GM21576 (cell line): Measurements from ENCODE around the gene ATG10.
"Not testable (repeated sequence)": the region's sequence is repeated elsewhere in the genome, so short reads cannot be mapped to it uniquely, and the experiment has no call there.

ENCODE experiments used
- ATAC-seq: cut with Tn5 transposase; IDR thresholded peaks from one replicate; pipeline ENCODE4 v1.9.1; 2021; ENCODE audit warnings: mild to moderate bottlenecking, moderate library complexity; ENCODE audit not compliant: unreplicated experiment

ATG10 gene

DNA sequence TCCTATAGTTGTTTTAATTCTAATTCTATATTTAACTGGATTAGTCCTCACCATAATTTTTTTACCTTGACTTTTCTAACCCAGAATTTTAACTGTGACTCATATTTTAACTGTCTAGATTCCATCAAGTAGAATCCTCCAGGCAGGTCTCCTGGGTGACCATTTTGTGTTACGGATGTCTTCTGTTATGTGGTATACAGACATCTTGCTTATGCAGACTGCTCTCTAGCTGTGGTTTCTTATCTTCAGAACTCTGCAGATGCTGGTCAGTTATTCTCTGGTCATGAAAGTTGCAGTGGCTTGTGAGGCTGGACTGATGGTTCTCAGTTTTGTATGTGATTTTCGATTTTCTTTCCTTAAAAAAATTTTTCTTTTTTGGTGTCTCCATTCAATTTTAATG lies 139.4 kb downstream of the ATG10 start:
- ATAC-seq, result no peak

DNA sequence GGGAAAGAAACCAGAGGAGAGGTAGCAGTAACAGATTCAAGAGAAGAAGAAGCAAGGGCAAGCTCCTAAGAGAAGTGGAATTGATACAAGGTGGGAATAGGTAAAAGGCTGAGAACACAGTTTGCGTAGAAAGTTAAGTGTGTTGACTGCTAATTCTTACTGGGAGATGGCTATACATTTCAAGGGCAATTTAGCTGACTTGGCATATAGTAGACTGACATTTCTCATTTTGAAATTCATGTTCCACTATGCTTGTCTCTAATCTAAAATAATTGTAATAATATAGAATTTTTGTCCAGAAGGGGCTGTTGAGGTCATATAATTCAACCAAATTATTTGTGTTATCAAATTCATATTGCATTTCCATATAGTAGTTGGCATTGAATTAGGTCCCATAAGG lies 144.0 kb downstream of the ATG10 start:
- ATAC-seq, result no peak

DNA sequence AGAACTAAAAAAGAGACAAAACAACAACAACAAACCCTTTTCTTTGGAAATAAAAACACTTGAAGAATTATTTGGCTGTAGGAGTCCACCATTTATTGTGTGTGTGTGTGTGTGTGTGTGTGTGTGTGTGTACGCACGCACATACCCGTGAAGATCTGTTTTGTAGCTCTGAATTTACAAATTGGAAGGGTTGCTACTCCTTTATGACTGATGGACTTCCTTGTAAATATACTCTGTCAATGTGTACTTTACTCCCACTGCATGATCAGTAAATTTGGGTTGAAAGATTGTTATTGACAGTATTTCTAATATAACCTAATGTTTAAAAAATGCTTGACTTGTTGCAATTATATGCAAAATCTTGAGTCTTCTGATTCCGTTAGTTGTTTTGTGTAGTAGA lies 148.1 kb downstream of the ATG10 start:
- ATAC-seq, result no peak

DNA sequence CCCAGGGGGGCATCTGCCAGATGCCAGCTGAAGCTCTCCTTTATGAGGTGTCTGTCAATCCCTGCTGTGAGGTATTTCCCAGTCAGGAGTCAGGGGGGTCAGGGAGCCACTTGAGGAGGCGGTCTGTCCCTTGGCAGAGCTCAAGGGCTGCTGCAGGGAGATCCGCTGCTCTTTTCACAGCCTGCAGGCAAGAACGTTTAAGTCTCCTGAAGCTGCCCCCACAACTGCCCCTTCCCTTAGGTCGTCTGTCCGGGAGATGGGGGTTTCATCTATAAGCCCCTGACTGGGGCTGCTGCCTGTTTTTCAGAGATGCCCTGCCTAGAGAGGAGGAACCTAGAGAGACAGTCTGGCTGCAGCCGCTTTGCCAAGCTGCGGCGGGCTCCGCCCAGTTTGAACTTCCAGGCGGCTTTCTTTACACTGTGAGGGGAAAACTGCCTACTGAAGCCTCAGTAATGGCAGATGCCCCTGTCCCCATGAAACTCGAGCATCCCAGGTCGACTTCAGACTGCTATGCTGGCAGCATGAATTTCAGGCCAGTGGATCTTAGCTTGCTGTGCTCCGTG lies 158.0 kb downstream of the ATG10 start:
- no peak for ATAC-seq

DNA sequence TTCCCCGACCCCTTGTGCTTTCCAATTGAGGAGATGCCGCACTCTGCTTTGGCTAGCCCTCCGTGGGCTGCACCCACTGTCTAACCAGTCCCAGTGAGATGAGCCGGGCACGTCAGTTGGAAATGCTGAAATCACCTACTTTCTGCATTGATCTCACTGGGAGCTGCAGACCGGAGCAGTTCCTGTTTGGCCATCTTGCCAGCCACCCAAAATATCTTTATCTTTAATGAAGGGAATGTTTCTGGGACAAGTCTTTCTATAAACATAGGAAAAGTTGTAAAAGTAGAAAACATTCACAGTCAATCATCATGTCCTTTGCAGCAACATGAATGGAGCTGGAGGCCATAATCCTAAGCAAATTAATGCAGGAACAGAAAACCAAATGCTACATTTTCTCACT lies 158.8 kb downstream of the ATG10 start:
- no peak for ATAC-seq

DNA sequence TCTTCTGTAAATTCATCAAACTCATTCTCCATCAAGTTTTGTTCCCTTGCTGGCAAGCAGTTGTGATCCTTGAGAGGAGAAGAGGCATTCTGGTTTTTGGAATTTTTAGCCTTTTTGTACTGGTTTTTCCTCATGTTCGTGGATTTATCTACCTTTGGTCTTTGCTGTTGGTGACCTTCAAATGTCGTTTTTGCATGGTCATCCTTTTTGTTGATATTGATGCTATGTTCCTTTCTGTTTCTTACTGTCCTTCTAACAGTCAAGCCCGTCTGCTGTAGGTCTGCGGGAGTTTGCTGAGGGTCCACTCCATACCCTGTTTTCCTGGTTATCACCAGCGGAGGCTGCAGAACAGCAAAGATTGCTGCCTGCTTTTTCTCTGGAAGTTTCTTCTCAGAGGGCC lies 165.4 kb downstream of the ATG10 start:
- ATAC-seq, result no peak

DNA sequence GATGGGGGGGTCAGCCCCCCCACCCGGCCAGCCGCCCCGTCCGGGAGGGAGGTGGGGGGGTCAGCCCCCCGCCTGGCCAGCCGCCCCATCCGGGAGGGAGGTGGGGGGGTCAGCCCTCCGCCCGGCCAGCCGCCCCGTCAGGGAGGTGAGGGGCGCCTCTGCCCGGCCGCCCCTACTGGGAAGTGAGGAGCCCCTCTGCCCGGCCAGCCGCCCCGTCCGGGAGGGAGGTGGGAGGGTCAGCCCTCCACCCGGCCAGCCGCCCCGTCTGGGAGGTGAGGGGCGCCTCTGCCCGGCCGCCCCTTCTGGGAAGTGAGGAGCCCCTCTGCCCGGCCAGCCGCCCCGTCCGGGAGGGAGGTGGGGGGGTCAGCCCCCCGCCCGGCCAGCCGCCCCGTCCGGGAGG lies 168.0 kb downstream of the ATG10 start:
- ATAC-seq, result not testable (repeated sequence)

DNA sequence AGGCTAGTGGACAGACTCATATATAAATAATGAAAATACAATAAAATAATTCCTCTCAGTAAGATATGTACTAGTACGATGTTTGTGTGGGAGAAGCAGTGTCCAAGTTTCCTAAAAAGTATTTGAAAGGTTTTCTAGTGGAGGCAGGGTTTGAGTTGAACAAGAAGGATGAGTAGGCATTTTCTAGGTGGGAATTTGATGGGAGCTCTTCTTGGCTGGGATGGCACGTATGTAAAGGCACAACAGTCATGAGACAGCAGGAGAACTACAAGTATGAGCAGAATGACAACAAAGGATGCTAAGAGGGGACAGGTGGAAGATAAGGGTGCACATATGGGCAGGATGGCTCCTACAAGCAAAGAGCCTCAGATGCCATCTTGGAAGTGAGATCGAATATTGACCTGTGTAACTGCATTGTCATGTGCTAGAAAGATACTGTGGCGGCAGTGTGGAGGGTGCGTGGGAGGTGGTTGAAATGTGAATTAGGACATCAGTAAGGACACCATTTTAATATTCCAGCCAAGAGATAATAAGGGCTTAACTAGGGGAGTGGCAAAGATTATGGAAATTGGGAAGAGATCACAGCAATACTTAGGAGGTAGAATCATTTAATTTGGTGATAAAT lies 170.5 kb downstream of the ATG10 start:
- ATAC-seq, result no peak

DNA sequence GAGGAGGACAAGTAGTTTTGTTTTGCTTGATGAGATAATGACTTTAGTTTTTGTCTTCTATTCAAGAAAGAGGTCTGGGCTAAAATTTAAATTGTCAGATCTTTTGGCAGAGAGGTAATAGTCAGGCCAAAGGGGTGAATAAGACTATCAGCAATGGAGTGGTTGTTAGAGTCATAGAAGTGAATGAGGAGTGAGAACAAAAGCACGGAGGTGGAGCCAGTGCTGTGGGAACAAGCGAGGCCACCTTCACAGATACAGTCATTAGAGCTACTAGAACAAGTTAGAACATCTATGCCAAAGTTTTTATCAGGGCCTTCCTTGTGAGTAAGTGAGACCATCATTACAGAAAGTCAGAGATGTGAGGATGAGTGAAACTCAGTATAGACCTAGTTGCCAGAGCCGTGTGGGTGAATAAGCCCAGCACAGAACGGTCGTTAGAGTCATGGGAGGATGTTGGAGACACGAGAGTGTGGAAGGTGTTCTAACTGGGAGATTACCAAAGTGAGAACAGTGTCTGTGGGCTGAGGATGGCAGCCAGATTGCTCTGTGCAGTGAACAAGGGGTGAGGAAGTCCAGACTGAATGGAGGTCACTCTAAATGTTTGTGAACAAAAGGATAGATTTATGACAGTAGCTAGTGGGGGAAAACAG lies 171.2 kb downstream of the ATG10 start:
- ATAC-seq, result no peak

DNA sequence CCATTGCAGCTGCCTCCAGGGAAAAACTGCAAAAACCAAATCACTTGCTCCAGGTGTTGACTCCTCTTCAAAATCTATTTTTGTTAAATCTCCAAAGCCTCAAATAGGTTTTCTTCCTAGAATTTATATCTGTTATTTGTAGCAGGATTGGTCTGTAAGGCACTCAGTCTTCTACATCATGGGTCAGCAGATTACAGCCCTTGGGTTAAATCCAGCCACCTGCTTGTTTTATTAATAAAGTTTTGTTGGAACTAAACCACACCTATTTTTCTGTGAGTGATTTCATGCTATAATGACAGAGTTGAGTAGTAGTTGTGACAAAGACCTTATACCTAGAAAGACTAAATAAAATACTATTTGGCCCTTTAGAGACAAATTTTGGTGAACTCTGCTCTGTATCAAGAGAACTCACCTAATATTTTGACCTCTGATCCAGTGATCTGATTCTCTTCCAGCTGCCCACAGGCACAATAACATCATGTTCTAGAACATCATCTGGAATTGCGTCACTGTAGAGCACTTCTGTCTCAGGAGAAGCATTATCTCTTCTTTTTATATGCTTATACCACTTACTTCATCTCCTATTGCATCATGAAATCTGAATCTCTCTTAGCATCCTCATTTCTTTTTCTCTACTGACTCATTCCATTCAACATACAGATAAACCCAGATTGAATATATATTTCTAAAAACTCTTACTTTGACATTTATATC lies 176.2 kb downstream of the ATG10 start:
- no peak for ATAC-seq

DNA sequence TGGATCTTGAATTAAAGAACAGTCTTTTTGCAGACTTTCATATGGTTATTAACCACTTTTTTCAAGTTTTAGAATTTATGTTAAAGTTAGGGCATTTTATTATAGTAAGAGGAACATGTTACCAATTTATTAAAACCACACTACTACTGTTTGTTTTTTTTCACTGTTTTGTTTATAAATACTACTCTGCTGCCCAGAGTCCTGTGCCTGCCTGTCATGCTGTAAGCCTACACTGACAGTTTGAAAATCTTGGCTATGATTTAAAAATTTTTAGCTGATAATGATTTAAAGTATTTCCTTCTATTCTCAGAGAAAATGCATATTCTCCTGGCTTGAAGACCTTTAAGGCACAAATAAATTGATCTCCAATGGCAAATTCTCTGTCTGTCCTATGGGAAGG lies 177.6 kb downstream of the ATG10 start:
- ATAC-seq, result no peak

DNA sequence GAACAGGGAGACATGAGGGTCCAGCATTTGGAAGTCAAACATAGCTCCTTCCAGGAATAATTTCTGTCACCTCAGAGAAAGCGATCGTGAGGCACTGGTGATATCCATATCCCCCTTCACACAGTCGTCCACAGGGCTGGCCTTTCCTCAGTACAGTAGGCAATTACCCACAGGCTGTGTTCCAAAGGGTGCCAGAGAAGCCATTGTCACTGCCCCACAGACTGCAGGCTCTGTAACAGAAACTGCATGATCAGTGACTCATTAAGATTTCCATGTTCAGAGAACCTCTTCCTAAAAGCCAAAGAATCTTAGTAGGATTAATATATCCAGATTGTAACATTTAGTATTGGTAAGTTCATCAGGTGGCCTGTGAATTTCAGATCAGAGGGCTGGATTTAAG lies 178.7 kb downstream of the ATG10 start:
- ATAC-seq, result no peak

DNA sequence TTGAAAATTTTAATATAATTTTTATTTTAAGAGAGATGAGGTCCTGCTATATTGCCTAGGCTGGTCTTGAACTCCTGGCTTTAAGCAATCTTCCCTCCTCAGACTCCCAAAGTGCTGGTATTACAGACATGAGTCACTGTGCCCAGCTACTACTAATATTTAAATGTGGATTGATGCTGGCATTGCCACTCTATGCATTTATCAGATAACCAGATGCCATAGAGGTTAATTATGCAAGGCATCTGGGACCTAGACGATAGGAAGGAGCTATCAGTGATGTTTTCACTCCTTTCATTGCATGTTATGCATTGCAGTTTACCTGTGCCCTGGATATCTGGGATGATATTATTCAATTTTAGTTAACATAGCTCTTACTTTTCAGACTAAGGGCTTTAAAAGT lies 179.4 kb downstream of the ATG10 start:
- no peak for ATAC-seq

DNA sequence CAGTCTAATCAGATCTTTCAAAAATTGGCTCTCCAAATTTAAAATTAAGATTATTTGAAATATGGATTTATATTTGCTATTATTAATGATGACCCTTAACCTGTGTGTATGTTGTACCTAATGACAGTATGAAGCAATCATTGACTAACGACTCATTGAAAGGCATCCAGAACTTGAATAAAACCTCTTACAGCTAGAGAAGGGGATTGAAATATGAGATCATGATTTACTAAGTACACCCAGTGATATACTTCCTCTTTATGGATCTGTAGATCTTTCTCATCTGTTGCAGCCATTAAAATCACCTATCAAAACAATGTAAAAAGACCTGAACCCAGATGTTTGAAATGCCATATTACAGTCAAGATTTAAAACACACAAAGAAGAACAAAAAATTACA lies 179.8 kb downstream of the ATG10 start:
- ATAC-seq, result no peak

DNA sequence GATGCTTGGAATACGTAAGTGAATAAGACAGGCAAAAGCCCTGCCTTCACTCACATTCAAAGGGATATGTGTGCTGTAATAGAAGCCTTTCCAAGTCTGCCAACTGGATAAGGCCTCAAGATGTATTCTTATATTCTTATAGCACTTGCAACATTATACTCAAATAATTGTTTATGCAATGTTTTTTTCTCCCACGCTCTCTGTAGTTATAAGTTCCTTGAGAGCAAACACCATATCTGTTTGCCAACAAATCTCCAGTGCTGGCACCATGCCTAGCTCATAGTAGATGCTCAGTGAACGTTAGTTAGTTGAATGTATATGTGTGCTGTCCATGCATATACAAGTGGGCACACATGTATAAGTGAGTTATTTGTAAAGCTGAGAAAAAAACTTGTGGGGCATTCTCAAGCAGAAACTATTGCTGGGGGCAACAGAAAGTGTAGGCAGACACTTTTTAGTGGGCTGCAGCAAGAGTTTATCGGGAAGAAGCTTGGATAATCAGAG lies 181.2 kb downstream of the ATG10 start:
- ATAC-seq, result no peak

DNA sequence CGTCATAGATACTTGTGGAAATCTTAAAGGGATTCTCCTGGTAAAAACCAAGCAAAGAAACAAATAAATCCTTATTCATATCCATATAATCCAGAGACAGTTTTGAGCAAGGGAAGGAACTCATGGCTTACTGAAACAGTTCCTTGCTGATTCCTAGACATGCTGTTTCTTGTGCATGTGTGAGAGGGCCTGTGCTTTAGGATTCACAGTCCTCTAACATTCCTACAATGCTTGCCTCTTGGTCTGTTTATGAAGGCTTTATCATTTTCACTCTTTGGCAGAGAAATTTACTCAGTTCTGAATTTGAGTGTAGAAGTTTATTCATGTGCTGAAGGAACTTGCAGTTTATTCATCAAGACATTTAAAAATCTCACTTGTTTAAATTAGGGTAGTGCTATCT lies 183.0 kb downstream of the ATG10 start:
- no peak for ATAC-seq

DNA sequence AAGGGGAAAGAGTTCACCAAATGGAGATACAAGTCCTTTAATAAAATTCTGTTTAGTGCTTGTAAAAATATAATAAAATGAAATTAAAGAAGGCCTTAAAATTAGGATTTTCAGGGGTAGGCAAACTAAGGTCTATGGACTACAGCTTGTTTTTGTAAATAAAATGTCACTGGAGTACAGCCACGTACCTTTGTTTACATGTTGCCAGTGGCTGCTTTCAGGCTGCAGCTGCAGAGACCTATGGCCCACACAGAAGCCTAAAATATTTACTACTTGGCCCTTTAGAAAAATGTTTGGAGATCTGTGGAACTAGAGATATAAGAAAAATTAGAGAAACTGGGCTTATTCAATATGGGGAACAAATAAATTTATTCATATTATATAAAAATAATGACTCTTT lies 183.5 kb downstream of the ATG10 start:
- no peak for ATAC-seq

DNA sequence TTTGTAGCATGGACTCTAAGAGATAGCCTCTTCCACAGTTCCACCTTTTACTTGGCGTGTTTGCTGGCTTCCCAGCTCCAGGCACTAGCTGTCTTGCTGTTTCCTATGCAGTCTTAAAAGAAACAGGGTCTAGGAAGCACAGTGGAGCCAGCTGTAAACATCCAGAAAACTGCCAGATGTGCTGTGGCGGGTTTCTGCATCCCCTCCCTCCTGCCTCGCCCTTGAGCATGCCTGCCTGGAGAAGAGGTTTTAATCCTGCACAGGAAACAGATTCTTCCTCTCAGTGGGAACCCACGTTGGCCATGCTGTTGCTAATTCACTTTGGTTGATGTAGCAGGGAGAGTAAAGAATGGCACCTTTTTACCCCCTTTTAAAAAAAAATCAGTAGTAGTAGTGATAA lies 185.1 kb downstream of the ATG10 start:
- no peak for ATAC-seq

DNA sequence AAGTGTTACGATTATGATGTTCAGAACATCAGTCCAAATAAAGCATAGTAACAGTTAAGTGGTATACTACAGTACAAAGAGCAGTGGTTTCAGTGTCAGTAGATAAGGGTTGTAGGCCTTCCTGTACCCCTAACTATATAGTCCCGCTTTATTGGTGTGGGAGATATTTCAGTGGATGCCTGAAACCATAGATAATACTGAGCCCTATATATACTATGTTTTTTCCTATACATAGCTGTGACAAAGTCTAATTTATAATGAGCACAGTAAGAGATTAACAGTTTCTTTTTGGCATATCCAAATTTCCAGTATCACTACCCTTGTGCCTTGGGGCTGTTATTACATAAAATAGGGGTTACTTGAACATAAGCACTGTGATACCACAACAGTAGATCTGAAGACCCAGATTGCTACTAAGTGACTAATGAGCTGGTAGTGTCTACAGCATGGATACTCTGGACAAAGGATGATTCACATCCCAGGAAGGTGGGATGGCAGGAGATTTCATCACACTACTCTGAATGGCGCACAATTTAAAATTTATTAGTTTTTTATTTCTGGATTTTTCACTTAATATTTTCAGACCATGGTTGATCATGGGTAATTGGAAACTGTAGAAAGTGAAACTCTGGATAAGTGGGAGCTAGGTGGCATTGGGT lies 187.1 kb downstream of the ATG10 start:
- no peak for ATAC-seq

DNA sequence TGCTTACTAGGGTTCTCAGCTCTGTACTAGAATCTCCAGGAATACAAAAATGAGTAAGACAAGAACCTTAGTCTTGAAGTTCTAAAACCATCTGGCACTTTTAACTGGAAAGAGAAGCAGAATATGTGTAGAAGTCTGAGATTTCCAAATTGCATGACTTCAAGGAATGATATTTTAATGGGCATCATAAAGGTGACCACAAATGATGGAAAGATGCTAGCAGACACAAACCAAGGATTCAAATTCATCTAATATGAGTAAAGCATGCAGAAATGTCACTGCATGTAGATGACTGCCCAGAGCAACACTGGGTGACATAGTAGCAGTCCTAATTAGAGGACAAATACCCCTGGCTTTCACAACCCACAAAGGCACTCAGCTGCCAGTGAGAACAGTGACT lies 189.1 kb downstream of the ATG10 start:
- no peak for ATAC-seq

DNA sequence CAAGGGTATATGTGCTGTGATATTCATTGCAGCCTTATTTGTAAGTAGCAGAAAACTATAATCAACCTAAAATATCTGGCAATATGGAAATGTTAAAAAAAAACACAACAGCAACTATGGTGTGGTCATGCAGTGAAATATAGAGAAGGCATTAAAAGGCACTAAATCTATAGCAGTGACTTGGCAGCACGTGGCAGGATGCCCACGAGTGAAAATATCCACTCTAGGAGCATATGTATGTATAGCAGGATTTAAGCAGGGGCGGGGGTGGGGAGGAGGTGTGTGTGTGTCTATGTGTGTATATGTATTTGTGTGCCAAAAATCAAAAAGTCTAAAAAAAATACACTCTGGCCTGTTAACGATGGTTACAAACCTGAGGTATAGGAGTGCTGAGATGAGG lies 190.8 kb downstream of the ATG10 start:
- no peak for ATAC-seq
